HUES48 (cell line): ENCODE results near the gene DAPK1.
"Not testable (repeated sequence)": the region's sequence is repeated elsewhere in the genome, so short reads cannot be mapped to it uniquely, and the experiment has no call there.

Experiments used
- H3K27ac ChIP-seq: one replicate; pipeline ENCODE4 v1.7.0; 2013; ENCODE audit warnings: low read depth, low read length, inconsistent platforms
- H3K27me3 ChIP-seq: 2 replicates; pipeline ENCODE4 v1.6.1; 2013; ENCODE audit warnings: mild to moderate bottlenecking, low read length; ENCODE audit not compliant: control insufficient read depth, insufficient read depth
- H3K36me3 ChIP-seq: 2 replicates; pipeline ENCODE4 v1.6.1; 2013; ENCODE audit warnings: low read length; ENCODE audit not compliant: control insufficient read depth, insufficient read depth
- H3K4me1 ChIP-seq: 2 replicates; pipeline ENCODE4 v1.6.1; 2013; ENCODE audit warnings: mild to moderate bottlenecking, low read length; ENCODE audit not compliant: control insufficient read depth, insufficient read depth
- H3K4me3 ChIP-seq: 2 replicates; pipeline ENCODE4 v1.5.1; 2013; ENCODE audit warnings: mild to moderate bottlenecking, low read depth, low read length
- H3K9ac ChIP-seq: 2 replicates; pipeline ENCODE4 v1.6.1; 2013; ENCODE audit warnings: mild to moderate bottlenecking, low read depth, low read length, moderate library complexity
- H3K9me3 ChIP-seq: 2 replicates; pipeline ENCODE4 v1.6.1; 2013; ENCODE audit warnings: low read length; ENCODE audit not compliant: control insufficient read depth, insufficient read depth

Gene DAPK1

GRCh38 chr9:87733273-87734052 is 235.8 kb downstream of the DAPK1 start:
- H3K9me3 ChIP-seq = no peaks in the 10 kb centered on the region
- no peaks in the 10 kb centered on the region for H3K27me3 ChIP-seq
- H3K4me1 ChIP-seq = peaks cover 4% of the 10 kb centered on the region; the same call in 1 of the 2 replicates
- no peak overlapping the region for H3K4me3 ChIP-seq
- H3K27ac ChIP-seq = no peak overlapping the region
- H3K36me3 ChIP-seq = peaks cover 5% of the 10 kb centered on the region; the same call in 1 of the 2 replicates
- no peak overlapping the region for H3K9ac ChIP-seq

GRCh38 chr9:87734106-87734505 is 236.4 kb downstream of the DAPK1 start:
- no peak overlapping the region for H3K4me3 ChIP-seq
- no peak overlapping the region for H3K9ac ChIP-seq
- H3K27ac ChIP-seq = no peak overlapping the region
- H3K27me3 ChIP-seq = no peaks in the 10 kb centered on the region
- H3K9me3 ChIP-seq = no peaks in the 10 kb centered on the region
- peaks cover 5% of the 10 kb centered on the region; the same call in 1 of the 2 replicates for H3K36me3 ChIP-seq
- H3K4me1 ChIP-seq = peaks cover 3% of the 10 kb centered on the region; the same call in 1 of the 2 replicates

DNA sequence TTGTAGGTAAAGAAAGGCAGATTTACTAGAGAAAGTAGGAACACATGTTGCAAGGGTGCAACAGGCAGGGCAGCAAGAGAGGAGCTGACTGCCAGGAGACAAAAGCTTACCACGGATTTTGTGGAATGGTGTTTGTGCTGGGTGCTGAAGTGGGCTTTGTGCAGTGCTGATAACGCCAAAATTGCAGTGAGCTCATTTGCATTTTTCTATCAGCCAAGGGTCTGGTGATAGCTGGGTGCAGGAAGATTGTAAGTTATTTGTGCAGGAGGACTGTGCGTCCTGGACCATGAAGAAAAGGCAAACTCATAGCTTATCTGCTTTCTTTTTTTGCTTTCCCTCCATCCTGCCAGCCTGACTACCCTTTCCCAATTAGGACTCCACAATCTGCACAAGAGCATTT is 241.9 kb downstream of the DAPK1 start:
- Histone ChIP-seq H3K9me3 (0 out of 2 replicates have a peak, but pooled peaks cover 3% of the 10 kb centered on the region), H3K4me1 (no peaks in the 10 kb centered on the region), H3K4me3 (no peak overlapping the region), H3K27ac (no peak overlapping the region), H3K36me3 (no peaks in the 10 kb centered on the region), H3K27me3 (no peaks in the 10 kb centered on the region), H3K9ac (no peak overlapping the region)

DNA sequence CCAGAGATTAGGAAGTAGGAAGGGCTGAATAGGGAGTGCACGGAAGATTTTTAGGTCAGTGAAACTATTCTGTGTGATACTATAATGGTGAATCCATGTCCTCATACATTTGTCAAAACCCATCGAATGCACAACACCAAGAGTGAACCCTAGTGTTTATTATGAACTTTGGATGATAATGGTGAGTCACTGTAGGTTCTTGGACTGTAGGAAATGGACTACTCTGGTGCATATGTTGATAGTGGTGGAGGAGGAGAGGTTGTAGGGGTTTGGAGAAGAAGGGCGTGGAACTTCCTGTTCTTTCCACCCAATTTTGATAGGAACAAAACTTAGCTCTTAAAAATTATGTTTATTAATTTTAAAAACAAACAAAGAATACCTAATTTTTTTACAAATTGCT is 242.5 kb downstream of the DAPK1 start:
- Histone ChIP-seq H3K9me3 (0 out of 2 replicates have a peak, but pooled peaks cover 3% of the 10 kb centered on the region), H3K36me3 (no peaks in the 10 kb centered on the region), H3K27ac (no peak overlapping the region), H3K9ac (no peak overlapping the region), H3K4me3 (no peak overlapping the region), H3K27me3 (no peaks in the 10 kb centered on the region), H3K4me1 (no peaks in the 10 kb centered on the region)

- no peak overlapping the region for H3K9ac ChIP-seq
- H3K4me1 ChIP-seq = no peaks in the 10 kb centered on the region
- 0 out of 2 replicates have a peak, but pooled peaks cover 3% of the 10 kb centered on the region for H3K9me3 ChIP-seq
- H3K27me3 ChIP-seq = no peaks in the 10 kb centered on the region
- H3K27ac ChIP-seq = no peak overlapping the region
- H3K36me3 ChIP-seq = no peaks in the 10 kb centered on the region
- H3K4me3 ChIP-seq = no peak overlapping the region
Measured at GRCh38 chr9:87741326-87741725, 243.7 kb downstream of the DAPK1 start.

DNA sequence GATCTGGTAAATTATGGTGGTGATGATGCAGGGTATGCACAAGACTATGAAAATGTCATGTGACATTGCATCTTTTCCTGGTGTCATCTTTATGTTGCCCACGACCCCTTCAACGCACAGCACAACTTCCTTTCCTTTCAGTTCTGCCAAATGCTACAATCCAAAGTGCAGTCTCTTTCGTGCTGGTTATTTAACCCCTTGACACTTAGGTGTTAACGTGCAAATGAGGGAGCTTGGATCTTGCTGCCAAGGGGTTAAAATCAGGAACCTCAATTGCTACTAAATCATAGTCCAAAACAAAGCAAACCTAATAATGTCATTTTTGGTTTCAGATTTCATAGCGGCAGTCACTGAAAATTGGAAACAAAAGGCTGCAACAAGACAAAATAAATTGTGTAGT is 244.2 kb downstream of the DAPK1 start:
- no peaks in the 10 kb centered on the region for H3K27me3 ChIP-seq
- no peak overlapping the region for H3K27ac ChIP-seq
- no peaks in the 10 kb centered on the region for H3K4me1 ChIP-seq
- no peak overlapping the region for H3K4me3 ChIP-seq
- 0 out of 2 replicates have a peak, but pooled peaks cover 3% of the 10 kb centered on the region for H3K9me3 ChIP-seq
- no peaks in the 10 kb centered on the region for H3K36me3 ChIP-seq
- H3K9ac ChIP-seq = no peak overlapping the region

- no peaks in the 10 kb centered on the region for H3K27me3 ChIP-seq
- H3K27ac ChIP-seq = no peak overlapping the region
- H3K4me1 ChIP-seq = no peaks in the 10 kb centered on the region
- H3K9ac ChIP-seq = no peak overlapping the region
- 0 out of 2 replicates have a peak, but pooled peaks cover 3% of the 10 kb centered on the region for H3K9me3 ChIP-seq
- H3K36me3 ChIP-seq = no peaks in the 10 kb centered on the region
- no peak overlapping the region for H3K4me3 ChIP-seq
Measured at GRCh38 chr9:87742813-87743428, 245.3 kb downstream of the DAPK1 start.

GRCh38 chr9:87744247-87744646 is 246.6 kb downstream of the DAPK1 start:
- not testable (repeated sequence) for H3K4me3 ChIP-seq, H3K9ac ChIP-seq, H3K9me3 ChIP-seq, H3K4me1 ChIP-seq, H3K27me3 ChIP-seq, H3K36me3 ChIP-seq, H3K27ac ChIP-seq

DNA sequence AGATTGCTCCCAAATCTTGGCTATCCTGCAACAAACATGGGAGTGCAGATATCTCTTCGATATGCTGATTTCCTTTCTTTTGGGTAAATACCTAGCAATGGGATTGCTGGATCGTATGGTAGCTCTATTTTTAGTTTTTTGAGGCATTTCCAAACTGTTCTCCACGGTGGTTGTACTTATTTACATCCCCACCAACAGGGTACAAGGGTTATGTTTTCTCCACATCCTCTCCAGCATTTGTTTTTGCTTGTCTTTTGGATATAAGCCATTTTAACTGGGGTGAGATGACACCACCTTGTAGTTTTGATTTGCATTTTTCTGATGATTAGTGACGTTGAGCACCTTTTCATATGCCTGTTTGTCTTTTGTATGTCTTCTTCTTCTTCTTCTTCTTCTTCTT is 248.5 kb downstream of the DAPK1 start:
- H3K4me3 ChIP-seq = no peak overlapping the region
- H3K27me3 ChIP-seq = no peaks in the 10 kb centered on the region
- no peaks in the 10 kb centered on the region for H3K9me3 ChIP-seq
- no peak overlapping the region for H3K9ac ChIP-seq
- no peaks in the 10 kb centered on the region for H3K36me3 ChIP-seq
- H3K4me1 ChIP-seq = no peaks in the 10 kb centered on the region
- H3K27ac ChIP-seq = no peak overlapping the region

DNA sequence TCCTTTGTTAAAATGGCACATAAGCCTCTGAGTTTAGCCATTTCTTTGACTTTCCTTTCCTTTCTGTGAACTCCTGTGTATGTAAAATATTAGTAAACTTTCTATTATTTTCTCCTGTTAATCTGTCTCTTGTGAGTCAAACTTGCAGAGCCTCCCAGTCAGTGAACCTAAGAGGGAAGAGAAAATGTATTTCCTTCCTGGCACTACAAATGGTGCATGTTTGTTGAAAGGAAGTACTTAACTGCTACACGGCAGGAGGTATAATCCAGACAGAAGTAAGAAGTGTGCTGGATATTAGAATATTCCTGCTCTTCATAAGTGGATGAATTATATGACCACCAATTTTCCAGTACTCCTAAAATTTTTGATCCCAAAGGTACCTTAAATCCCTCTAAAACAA is 251.2 kb downstream of the DAPK1 start:
- Histone ChIP-seq H3K4me3 (no peak overlapping the region), H3K4me1 (no peaks in the 10 kb centered on the region), H3K27me3 (no peaks in the 10 kb centered on the region), H3K27ac (no peak overlapping the region), H3K9me3 (no peaks in the 10 kb centered on the region), H3K36me3 (no peaks in the 10 kb centered on the region), H3K9ac (no peak overlapping the region)

GRCh38 chr9:87749335-87750035 is 251.8 kb downstream of the DAPK1 start:
- Histone ChIP-seq H3K27ac (no peak overlapping the region), H3K9ac (no peak overlapping the region), H3K4me1 (no peaks in the 10 kb centered on the region), H3K27me3 (no peaks in the 10 kb centered on the region), H3K4me3 (no peak overlapping the region), H3K9me3 (no peaks in the 10 kb centered on the region), H3K36me3 (no peaks in the 10 kb centered on the region)
